Ovary (tissue), 9 donors: ENCODE data around the gene C2CD3. TPM values are rescaled to one million over a fixed set of nuclear protein-coding genes. Genes with fewer than 3 reads are reported as not detected.

ENCODE experiments used
- DNase-seq, 5 donors: peaks; one replicate each; pipeline ENCODE4 v3.0.0-alpha.2; 2019 to 2020
- H3K27ac ChIP-seq, 2 donors: fragments of 200-600 bp; one replicate each; pipeline versions ENCODE4 v1.5.1 to v1.8.0; 2019 to 2022
- H3K27me3 ChIP-seq: fragments of 200-600 bp; one replicate; pipeline ENCODE4 v1.8.0; 2022
- H3K36me3 ChIP-seq: fragments of 200-600 bp; sonication (generic); one replicate; pipeline ENCODE4 v1.5.1; 2019
- H3K4me1 ChIP-seq: one replicate; pipeline ENCODE4 v1.8.1; 2013; ENCODE audit warnings: mild to moderate bottlenecking, moderate library complexity; ENCODE audit not compliant: insufficient read depth
- H3K4me3 ChIP-seq: fragments of 200-600 bp; sonication (generic); one replicate; pipeline ENCODE4 v1.5.1; 2017
- H3K9me3 ChIP-seq, 2 donors: fragments of 200-600 bp in 1 of 2; sonication (generic) in 1 of 2; one replicate each; pipeline versions ENCODE4 v1.5.1 to v1.8.1; 2013 to 2019; ENCODE audit warnings: mild to moderate bottlenecking in 1 of 2, moderate library complexity in 1 of 2
- EP300 ChIP-seq: sonication (generic); formaldehyde crosslinking; IDR thresholded peaks from one replicate; pipeline ENCODE4 v1.6.1; 2017; ENCODE audit warnings: antibody characterized with exemption
- POLR2A ChIP-seq: fragments of 450-650 bp; IDR thresholded peaks from one replicate; pipeline ENCODE4 v1.6.1; 2017; ENCODE audit warnings: antibody characterized with exemption, mild to moderate bottlenecking, moderate library complexity
- WGBS, 3 donors: extraction: QIAGEN DNeasy Blood & Tissue Kit in 1 of 3; methylation state at CpG; one replicate each; pipeline versions ENCODE4 v1.1.5 to v1.1.7; 2013 to 2017; 5-methylcytosine and 5-hydroxymethylcytosine counted together
- intact Hi-C, 4 donors: fragments of 100-400 bp; cut with DNase I; formaldehyde crosslinking; loops; one replicate each; pipeline versions ENCODE4 v1.11.0 to v1.15.1; 2022 to 2023
- polyA plus RNA-seq, 2 donors: library from polyadenylated mRNA; stranded (reverse); fragments of 200-250 nt in 1 of 2; fragments of 350-450 nt in 1 of 2; fragmentation: Illumina TruSeq in 1 of 2; extraction: RNeasy Lipid Tissue Mini Kit (QIAGEN cat#74804) in 1 of 2; gene quantifications; one replicate each; pipeline ENCODE4 v1.2.3, GENCODE V29; 2013 to 2014
- total RNA-seq, 7 donors: library from RNA; depleted of rRNA in 2 of 7; stranded (reverse); fragments of >200 nt in 2 of 7; fragmentation: NEBNext Ultra II Directional in 3 of 7; extraction: Animal tissue kit (Norgen Biotek cat#: 25700) in 3 of 7; gene quantifications; one replicate each; pipeline versions ENCODE4 v1.1.0 to v1.2.4, GENCODE V29; 2016 to 2023
- TF ChIP-seq, protein P1 (sequence below), 3 donors: fragments of 450-650 bp in 2 of 3; fragments of 200-600 bp in 1 of 3; IDR thresholded peaks; one replicate each; pipeline versions ENCODE4 v1.5.1 to v1.8.0; 2016 to 2022; ENCODE audit warnings: antibody characterized with exemption in 3 of 3, mild to moderate bottlenecking in 1 of 3
- donor health status: DM: no; HTN: no; CAD: no; lungs with moderate emphysema.
- donor health status: DM: no; HTN: no; CAD: no.
- donor health status: Bipolar disorder and iron deficiency.
- donor health status: DM: yes; HTN: yes; CAD: no.
- donor health status: DM: no; HTN: no; CAD: no.
- donor health status: DM: yes; HTN: yes; CAD: no.

Gene C2CD3
- total and polyA plus RNA-seq, 9 donors, result 9.3 to 33.5 (median 17.5) TPM

DNA sequence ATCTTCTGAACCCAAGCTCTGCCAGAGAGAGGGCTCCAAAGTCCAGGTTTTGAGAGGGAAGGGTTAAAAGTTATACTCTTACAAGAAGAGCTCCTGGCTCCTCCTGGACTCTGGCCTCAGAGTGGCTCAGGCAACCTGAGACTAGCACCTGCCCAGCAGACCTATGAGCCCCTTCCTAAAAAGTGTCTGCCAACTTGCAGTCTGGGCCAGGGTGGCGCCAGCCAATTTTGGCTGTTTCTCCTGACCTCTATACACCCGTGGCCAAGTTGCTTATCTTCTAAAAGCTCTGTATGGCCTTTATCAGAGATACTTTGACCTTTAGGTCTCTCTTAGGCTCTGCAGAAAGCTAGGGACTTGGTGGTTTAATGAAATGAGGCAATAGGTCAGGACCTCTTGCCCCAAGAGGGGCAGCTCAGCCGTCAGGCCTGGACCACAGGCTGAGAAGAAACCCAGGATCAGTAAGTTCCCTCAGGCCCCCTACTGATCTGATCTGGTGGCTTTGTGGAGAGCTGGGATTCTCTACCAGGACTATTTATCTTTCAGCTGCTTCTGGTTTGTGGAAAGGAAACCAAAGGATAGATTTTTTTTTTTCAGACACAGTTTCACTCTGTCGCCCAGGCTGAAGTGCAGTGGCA lies 151.6 kb downstream of the C2CD3 start:
- intact Hi-C loops, result no loop called here
- Histone ChIP-seq H3K27me3 (no peaks in the 10 kb centered on the region), H3K4me1 (peaks cover 3% of the 10 kb centered on the region), H3K4me3 (no peak overlapping the region), H3K36me3 (no peaks in the 10 kb centered on the region), H3K9me3 (no peaks in the 10 kb centered on the region), H3K27ac (peak overlapping the region; percentile 49 to 63)
- TF ChIP-seq EP300, result no peak
- TF ChIP-seq, protein P1, sequence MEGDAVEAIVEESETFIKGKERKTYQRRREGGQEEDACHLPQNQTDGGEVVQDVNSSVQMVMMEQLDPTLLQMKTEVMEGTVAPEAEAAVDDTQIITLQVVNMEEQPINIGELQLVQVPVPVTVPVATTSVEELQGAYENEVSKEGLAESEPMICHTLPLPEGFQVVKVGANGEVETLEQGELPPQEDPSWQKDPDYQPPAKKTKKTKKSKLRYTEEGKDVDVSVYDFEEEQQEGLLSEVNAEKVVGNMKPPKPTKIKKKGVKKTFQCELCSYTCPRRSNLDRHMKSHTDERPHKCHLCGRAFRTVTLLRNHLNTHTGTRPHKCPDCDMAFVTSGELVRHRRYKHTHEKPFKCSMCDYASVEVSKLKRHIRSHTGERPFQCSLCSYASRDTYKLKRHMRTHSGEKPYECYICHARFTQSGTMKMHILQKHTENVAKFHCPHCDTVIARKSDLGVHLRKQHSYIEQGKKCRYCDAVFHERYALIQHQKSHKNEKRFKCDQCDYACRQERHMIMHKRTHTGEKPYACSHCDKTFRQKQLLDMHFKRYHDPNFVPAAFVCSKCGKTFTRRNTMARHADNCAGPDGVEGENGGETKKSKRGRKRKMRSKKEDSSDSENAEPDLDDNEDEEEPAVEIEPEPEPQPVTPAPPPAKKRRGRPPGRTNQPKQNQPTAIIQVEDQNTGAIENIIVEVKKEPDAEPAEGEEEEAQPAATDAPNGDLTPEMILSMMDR (IDR thresholded peaks at IDR 0.05), result no peak
- TF ChIP-seq POLR2A, result no peak
- no peak for DNase-seq
- 60 to 80% (median 67%) methylated on average over 4 of the region's 4 CpGs for WGBS, 3 donors

DNA sequence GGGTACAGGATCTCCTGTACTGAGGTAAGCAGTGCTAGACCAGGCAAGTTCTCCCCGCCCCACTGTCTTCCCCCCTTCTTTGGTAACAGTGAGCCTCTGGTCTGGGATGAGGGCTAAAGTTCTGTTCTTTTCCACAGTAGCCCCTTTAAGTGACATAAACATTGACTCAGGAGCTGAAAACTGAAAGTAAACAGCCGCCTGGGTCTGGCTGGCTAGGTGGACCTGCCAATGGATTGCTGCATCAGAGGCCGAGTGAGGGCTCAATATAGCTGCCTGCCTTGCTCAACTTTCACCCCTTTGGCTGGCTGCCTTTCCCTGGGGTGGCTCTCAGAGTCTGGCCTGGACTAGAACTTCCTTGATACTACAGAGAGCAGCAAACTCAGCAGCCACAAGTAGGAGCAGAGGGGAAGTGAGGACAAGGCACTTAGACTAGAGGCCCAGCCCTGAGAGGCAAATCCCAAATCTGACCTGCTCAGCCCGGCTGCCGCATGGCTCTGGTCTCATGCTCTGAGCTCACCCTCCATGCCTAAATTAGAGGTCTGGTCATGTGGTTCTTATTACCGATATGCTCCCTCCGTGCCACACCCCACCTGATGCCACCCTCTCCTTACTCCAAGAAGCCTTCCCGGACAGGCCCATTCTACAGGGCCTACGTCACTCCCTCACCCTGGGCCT lies 152.3 kb downstream of the C2CD3 start:
- no peaks in the 10 kb centered on the region for H3K9me3 ChIP-seq
- peak; percentile 84 to 92 (median 85) for DNase-seq
- whole genome bisulfite sequencing, 3 donors, result 56 to 67% (median 63%) methylated on average over 9 of the region's 9 CpGs
- no peak overlapping the region for H3K4me3 ChIP-seq
- no peaks in the 10 kb centered on the region for H3K36me3 ChIP-seq
- H3K27ac ChIP-seq, result peak overlapping the region; percentile 49 to 63
- peaks cover 3% of the 10 kb centered on the region for H3K4me1 ChIP-seq
- H3K27me3 ChIP-seq, result no peaks in the 10 kb centered on the region
- intact Hi-C loops, result no loop called here
- TF ChIP-seq, protein P1 (IDR thresholded peaks at IDR 0.05), result no peak
- no peak for TF ChIP-seq EP300
- no peak for TF ChIP-seq POLR2A

DNA sequence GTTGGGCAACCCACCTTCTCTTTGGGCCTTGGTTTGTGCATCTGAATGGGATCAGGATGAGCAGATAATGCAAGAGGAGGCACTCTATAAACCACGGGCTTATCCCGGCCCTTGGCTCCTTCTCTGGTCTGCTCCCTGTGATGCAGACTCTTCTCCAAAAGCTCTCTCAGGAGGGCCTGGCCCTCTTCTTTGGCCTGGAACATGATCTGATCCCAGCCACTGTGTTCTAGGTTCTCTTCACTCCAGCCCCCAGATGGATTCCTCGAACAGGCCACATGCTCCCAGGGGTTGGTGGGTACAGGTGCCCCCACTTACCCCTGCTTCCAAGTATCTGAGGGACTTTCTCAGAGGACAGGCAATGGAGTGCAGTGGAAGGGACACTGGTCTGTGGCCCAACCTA lies 153.2 kb downstream of the C2CD3 start:
- Histone ChIP-seq H3K36me3 (no peaks in the 10 kb centered on the region), H3K27me3 (no peaks in the 10 kb centered on the region), H3K4me1 (peaks cover 3% of the 10 kb centered on the region), H3K27ac (no peak overlapping the region), H3K4me3 (no peak overlapping the region), H3K9me3 (no peaks in the 10 kb centered on the region)
- 93 to 95% (median 94%) methylated on average over 3 of the region's 3 CpGs for WGBS, 3 donors
- DNase-seq, result no peak
- intact Hi-C loops, result no loop called here
- TF ChIP-seq EP300 (no peak), POLR2A (no peak)
- TF ChIP-seq, protein P1 (IDR thresholded peaks at IDR 0.05), result no peak

DNA sequence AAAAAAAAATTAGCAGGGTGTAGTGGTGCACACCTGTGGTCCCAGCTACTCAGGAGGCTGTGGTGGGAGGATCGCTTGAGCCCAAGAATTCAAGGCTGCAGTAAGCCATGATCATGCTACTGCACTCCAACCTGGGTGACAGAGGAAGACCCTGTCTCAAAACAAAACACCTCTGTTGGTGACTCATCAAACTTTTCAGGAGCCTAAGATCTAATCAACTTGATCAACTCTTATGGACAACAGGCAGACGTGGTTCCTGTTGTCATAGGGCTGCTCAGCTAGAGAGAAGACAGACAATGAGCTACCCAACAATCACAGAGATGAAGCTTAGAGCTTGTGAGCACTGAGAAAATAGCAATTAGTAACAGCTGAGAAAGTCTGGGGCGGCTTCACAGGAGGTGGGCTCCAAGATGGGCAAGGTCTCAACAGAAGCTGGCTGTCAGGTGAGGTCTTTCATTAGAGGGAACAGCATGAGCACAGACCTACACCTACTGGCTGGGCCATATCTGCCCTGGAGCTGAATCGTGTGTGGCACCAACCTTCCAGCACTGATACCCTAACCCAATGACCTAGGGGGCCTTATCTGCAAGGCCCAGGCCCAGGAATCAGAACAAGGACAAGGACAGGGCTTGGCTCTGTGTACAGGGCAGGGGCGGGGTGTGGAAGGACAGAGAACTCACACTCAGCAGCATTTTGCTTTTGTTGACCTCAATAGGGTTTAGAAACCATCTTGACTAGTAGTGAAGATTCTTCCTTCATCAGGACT lies 154.7 kb downstream of the C2CD3 start:
- Histone ChIP-seq H3K27me3 (no peaks in the 10 kb centered on the region), H3K4me1 (peaks cover 3% of the 10 kb centered on the region), H3K36me3 (no peaks in the 10 kb centered on the region), H3K27ac (no peak overlapping the region), H3K9me3 (no peaks in the 10 kb centered on the region), H3K4me3 (no peak overlapping the region)
- DNase-seq, result no peak
- TF ChIP-seq EP300, result no peak
- TF ChIP-seq POLR2A, result no peak
- TF ChIP-seq, protein P1 (IDR thresholded peaks at IDR 0.05), result no peak
- 96 to 98% (median 97%) methylated on average over 5 of the region's 5 CpGs for WGBS, 3 donors
- intact Hi-C loops, result no loop called here
